GM12891 (cell line): ENCODE measurements around the gene PHLDB3.

ENCODE experiments used
- POLR2A ChIP-seq: IDR thresholded peaks from 2 replicates; pipeline ENCODE4 v1.6.1; 2011; ENCODE audit warnings: low read depth, low read length, control low read depth
- POLR2AphosphoS5 ChIP-seq: IDR thresholded peaks from 2 replicates; pipeline ENCODE4 v1.6.1; 2011; ENCODE audit warnings: low read depth, low read length, control low read depth
- POU2F2 ChIP-seq: IDR thresholded peaks from 2 replicates; pipeline ENCODE4 v1.6.1; 2011; ENCODE audit warnings: low read depth, mild to moderate bottlenecking, control low read depth, low read length, moderate library complexity
- SPI1 ChIP-seq: IDR thresholded peaks from 2 replicates; pipeline ENCODE4 v1.6.1; 2011; ENCODE audit warnings: low read depth, low read length, control low read depth
- TAF1 ChIP-seq: IDR thresholded peaks from 2 replicates; pipeline ENCODE4 v1.6.1; 2011; ENCODE audit warnings: low read depth, low read length, control low read depth

DNA sequence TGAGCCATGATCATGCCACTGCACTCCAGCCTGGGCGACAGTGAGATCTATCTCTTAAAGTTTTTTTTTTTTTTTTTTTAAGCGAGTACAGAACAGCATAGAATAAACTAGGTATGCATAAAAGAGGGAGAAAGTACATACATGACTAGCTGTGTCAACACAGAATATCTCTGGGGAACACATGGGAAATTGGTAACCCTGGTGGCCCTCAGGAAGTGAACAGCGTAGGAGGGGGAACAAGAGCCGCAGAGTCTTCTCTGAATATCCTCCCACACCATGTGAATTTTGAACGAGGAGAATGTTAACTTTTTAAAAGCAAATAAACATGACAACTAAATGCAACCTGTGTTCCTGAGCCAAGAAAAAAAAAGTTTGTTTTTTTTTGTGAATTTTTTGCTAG lies 15.2 kb downstream of the PHLDB3 start:
- TF ChIP-seq POLR2A (no peak), POLR2AphosphoS5 (no peak), TAF1 (no peak), SPI1 (peak; percentile 35; the same call in 1 of the 2 replicates), POU2F2 (peak; percentile 60)
